WTC11 (cell line): Measurements from ENCODE around the gene FBXL7. TPM values are rescaled to one million over a fixed set of nuclear protein-coding genes. Genes with fewer than 3 reads are reported as not detected.

Source experiments
- ATAC-seq: fragments of 200-7000 bp; cut with Tn5 transposase; 2 replicates; pipeline ENCODE4 v1.10.0; 2021; ENCODE audit warnings: mild to moderate bottlenecking, moderate library complexity
- CTCF ChIA-PET: fragments of 300-600 bp; sonication (Branson Sonifier 250); formaldehyde crosslinking; loops from one replicate; lab custom pipeline; 2021; ENCODE audit warnings: antibody characterized with exemption; lab: Charles Lee
- POLR2A ChIA-PET: fragments of 350-600 bp; sonication (Branson Sonifier 250); formaldehyde crosslinking; loops from one replicate; lab custom pipeline; 2021; ENCODE audit warnings: antibody characterized with exemption; lab: Charles Lee
- DNase-seq: peaks from one replicate; pipeline ENCODE4 v3.0.0; 2021; ENCODE audit warnings: low spot score
- H3K27ac Mint-ChIP-seq: 2 replicates; pipeline ENCODE4 v1.8.0; 2021; ENCODE audit warnings: mixed read lengths
- H3K27me3 Mint-ChIP-seq: 2 replicates; pipeline ENCODE4 v1.8.0; 2021; ENCODE audit warnings: low read depth, mild to moderate bottlenecking, moderate library complexity, mixed read lengths
- H3K36me3 Mint-ChIP-seq: 2 replicates; pipeline ENCODE4 v1.8.0; 2021; ENCODE audit warnings: mixed read lengths
- H3K4me1 Mint-ChIP-seq: 2 replicates; pipeline ENCODE4 v1.8.0; 2022; ENCODE audit warnings: mixed read lengths
- H3K4me3 Mint-ChIP-seq: 2 replicates; pipeline ENCODE4 v1.8.0; 2021; ENCODE audit warnings: mild to moderate bottlenecking, moderate library complexity, mixed read lengths
- H3K9me3 Mint-ChIP-seq: 2 replicates; pipeline ENCODE4 v1.8.0; 2021; ENCODE audit warnings: mixed read lengths
- ATF1 ChIP-seq: sonication (generic); formaldehyde crosslinking; IDR thresholded peaks from 2 replicates; pipeline ENCODE4 v1.8.1; 2023; ENCODE audit warnings: mild to moderate bottlenecking, moderate library complexity, missing genetic modification reagents
- CBFB ChIP-seq: sonication (generic); formaldehyde crosslinking; IDR thresholded peaks from 2 replicates; pipeline ENCODE4 v1.8.1; 2022; ENCODE audit warnings: mild to moderate bottlenecking, low read depth, missing genetic modification reagents
- CREB1 ChIP-seq: sonication (generic); formaldehyde crosslinking; IDR thresholded peaks from 2 replicates; pipeline ENCODE4 v1.8.0; 2023; ENCODE audit warnings: mild to moderate bottlenecking, missing genetic modification reagents
- ELF4 ChIP-seq: sonication (generic); formaldehyde crosslinking; IDR thresholded peaks from 2 replicates; pipeline ENCODE4 v1.8.1; 2022; ENCODE audit warnings: low read depth, mild to moderate bottlenecking, moderate library complexity, missing genetic modification reagents
- ETV6 ChIP-seq: sonication (generic); formaldehyde crosslinking; IDR thresholded peaks from 2 replicates; pipeline ENCODE4 v1.8.1; 2022; ENCODE audit warnings: mild to moderate bottlenecking, missing genetic modification reagents
- FOXP1 ChIP-seq: sonication (generic); formaldehyde crosslinking; IDR thresholded peaks from 2 replicates; pipeline ENCODE4 v1.8.0; 2022; ENCODE audit warnings: missing genetic modification reagents, mild to moderate bottlenecking, moderate library complexity, borderline replicate concordance
- GRHL2 ChIP-seq: fragments of 250-450 bp; sonication (Bioruptor Pico); IDR thresholded peaks from 2 replicates; pipeline ENCODE4 v1.8.0; 2022; ENCODE audit warnings: mild to moderate bottlenecking, moderate library complexity; ENCODE audit not compliant: insufficient replicate concordance, severe bottlenecking
- GTF2I ChIP-seq: fragments of 250-450 bp; sonication (Bioruptor Pico); conservative IDR thresholded peaks from 2 replicates; pipeline ENCODE4 v1.4.0; 2021; ENCODE audit warnings: mild to moderate bottlenecking
- IRF2 ChIP-seq: sonication (generic); formaldehyde crosslinking; IDR thresholded peaks from 2 replicates; pipeline ENCODE4 v1.8.0; 2022; ENCODE audit warnings: low read depth, missing genetic modification reagents, borderline replicate concordance
- JUN ChIP-seq: sonication (generic); formaldehyde crosslinking; IDR thresholded peaks from 2 replicates; pipeline ENCODE4 v1.8.0; 2023; ENCODE audit warnings: mild to moderate bottlenecking, missing genetic modification reagents
- NR3C1 ChIP-seq: sonication (generic); formaldehyde crosslinking; conservative IDR thresholded peaks from 2 replicates; pipeline ENCODE4 v1.8.1; 2023; ENCODE audit warnings: low read depth, mild to moderate bottlenecking, missing genetic modification reagents
- SMAD3 ChIP-seq: sonication (generic); formaldehyde crosslinking; IDR thresholded peaks from 2 replicates; pipeline ENCODE4 v1.8.0; 2022; ENCODE audit warnings: missing genetic modification reagents, mild to moderate bottlenecking, borderline replicate concordance
- TEAD1 ChIP-seq: sonication (generic); formaldehyde crosslinking; IDR thresholded peaks from 2 replicates; pipeline ENCODE4 v1.8.0; 2022; ENCODE audit warnings: mild to moderate bottlenecking, missing genetic modification reagents
- TP53 ChIP-seq: sonication (generic); formaldehyde crosslinking; IDR thresholded peaks from 2 replicates; pipeline ENCODE4 v1.8.1; 2023; ENCODE audit warnings: mild to moderate bottlenecking, missing genetic modification reagents
- ZNF219 ChIP-seq: sonication (generic); formaldehyde crosslinking; IDR thresholded peaks from 2 replicates; pipeline ENCODE4 v1.8.0; 2023; ENCODE audit warnings: missing genetic modification reagents, mild to moderate bottlenecking, borderline replicate concordance
- ZNF396 ChIP-seq: fragments of 250-450 bp; sonication (Bioruptor Pico); IDR thresholded peaks from 2 replicates; pipeline ENCODE4 v1.8.0; 2021; ENCODE audit warnings: mild to moderate bottlenecking, moderate library complexity, borderline replicate concordance
- total RNA-seq: library from RNA; stranded (reverse); gene quantifications from 3 replicates; pipeline ENCODE4 v1.2.3, GENCODE V29; 2021
- TF ChIP-seq, protein P1 (sequence below): sonication (generic); formaldehyde crosslinking; IDR thresholded peaks from 2 replicates; pipeline ENCODE4 v1.8.1; 2022; ENCODE audit warnings: low read depth, missing genetic modification reagents, borderline replicate concordance
- TF ChIP-seq, protein P2 (sequence below): sonication (generic); formaldehyde crosslinking; IDR thresholded peaks from 2 replicates; pipeline ENCODE4 v1.8.1; 2022; ENCODE audit warnings: missing genetic modification reagents, borderline replicate concordance
- TF ChIP-seq, protein P3 (sequence below): sonication (generic); formaldehyde crosslinking; IDR thresholded peaks from 2 replicates; pipeline ENCODE4 v1.8.0; 2022; ENCODE audit warnings: mild to moderate bottlenecking, missing genetic modification reagents
- TF ChIP-seq, protein P4 (sequence below): sonication (generic); formaldehyde crosslinking; IDR thresholded peaks from 2 replicates; pipeline ENCODE4 v1.8.1; 2022; ENCODE audit warnings: mild to moderate bottlenecking, moderate library complexity, missing genetic modification reagents
- TF ChIP-seq, protein P5 (sequence below): sonication (generic); formaldehyde crosslinking; IDR thresholded peaks from 2 replicates; pipeline ENCODE4 v1.8.0; 2022; ENCODE audit warnings: mild to moderate bottlenecking, missing genetic modification reagents
- TF ChIP-seq, protein P6 (sequence below): sonication (generic); formaldehyde crosslinking; IDR thresholded peaks from 2 replicates; pipeline ENCODE4 v1.8.1; 2023; ENCODE audit warnings: mild to moderate bottlenecking, missing genetic modification reagents

Gene FBXL7
- total RNA-seq, 1 experiment from 2014 or later: 13.8 TPM

DNA sequence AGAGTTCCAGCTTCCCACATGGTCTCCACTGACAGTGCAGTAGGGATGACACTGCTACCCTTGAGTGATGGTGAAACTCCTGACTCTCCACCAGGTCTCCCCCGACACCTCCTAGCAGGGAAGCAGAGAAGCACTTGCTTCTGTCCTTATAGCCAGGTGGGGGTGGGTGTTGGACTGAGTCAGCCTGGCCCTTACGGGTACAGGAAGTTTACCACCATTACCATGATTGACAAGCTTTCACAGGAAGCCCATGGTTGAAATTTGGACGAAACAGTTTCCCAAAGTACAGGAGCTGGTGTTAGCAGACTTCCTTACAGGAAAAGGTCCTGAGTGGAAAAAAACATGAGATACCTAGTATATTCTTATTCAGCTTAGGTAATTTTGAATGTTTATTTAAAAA is 3.1 kb upstream of the FBXL7 start:
- ATAC-seq: no peak
- Mint-ChIP-seq H3K36me3 (no peaks in the 10 kb centered on the region), H3K27ac (no peak overlapping the region), H3K9me3 (no peaks in the 10 kb centered on the region), H3K4me3 (no peak overlapping the region), H3K27me3 (no peaks in the 10 kb centered on the region; the same call in 1 of the 2 replicates), H3K4me1 (peaks cover 31% of the 10 kb centered on the region)
- ChIA-PET CTCF (no interaction called here), POLR2A (no interaction called here)
- no peak for DNase-seq
- TF ChIP-seq GRHL2 (CRISPR knock-in tag) (no peak), TP53 (CRISPR knock-in tag) (no peak), IRF2 (CRISPR knock-in tag) (no peak), TEAD1 (CRISPR knock-in tag) (no peak), ZNF396 (CRISPR knock-in tag) (no peak), CBFB (CRISPR knock-in tag) (no peak), ETV6 (CRISPR knock-in tag) (no peak), ATF1 (CRISPR knock-in tag) (no peak), ELF4 (CRISPR knock-in tag) (no peak), CREB1 (no peak), GTF2I (no peak), NR3C1 (no peak)
- TF ChIP-seq, protein P1, sequence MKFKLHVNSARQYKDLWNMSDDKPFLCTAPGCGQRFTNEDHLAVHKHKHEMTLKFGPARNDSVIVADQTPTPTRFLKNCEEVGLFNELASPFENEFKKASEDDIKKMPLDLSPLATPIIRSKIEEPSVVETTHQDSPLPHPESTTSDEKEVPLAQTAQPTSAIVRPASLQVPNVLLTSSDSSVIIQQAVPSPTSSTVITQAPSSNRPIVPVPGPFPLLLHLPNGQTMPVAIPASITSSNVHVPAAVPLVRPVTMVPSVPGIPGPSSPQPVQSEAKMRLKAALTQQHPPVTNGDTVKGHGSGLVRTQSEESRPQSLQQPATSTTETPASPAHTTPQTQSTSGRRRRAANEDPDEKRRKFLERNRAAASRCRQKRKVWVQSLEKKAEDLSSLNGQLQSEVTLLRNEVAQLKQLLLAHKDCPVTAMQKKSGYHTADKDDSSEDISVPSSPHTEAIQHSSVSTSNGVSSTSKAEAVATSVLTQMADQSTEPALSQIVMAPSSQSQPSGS (CRISPR knock-in tag): no peak
- TF ChIP-seq, protein P2, sequence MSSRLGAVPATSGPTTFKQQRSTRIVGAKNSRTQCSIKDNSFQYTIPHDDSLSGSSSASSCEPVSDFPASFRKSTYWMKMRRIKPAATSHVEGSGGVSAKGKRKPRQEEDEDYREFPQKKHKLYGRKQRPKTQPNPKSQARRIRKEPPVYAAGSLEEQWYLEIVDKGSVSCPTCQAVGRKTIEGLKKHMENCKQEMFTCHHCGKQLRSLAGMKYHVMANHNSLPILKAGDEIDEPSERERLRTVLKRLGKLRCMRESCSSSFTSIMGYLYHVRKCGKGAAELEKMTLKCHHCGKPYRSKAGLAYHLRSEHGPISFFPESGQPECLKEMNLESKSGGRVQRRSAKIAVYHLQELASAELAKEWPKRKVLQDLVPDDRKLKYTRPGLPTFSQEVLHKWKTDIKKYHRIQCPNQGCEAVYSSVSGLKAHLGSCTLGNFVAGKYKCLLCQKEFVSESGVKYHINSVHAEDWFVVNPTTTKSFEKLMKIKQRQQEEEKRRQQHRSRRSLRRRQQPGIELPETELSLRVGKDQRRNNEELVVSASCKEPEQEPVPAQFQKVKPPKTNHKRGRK (CRISPR knock-in tag): no peak
- TF ChIP-seq, protein P3, sequence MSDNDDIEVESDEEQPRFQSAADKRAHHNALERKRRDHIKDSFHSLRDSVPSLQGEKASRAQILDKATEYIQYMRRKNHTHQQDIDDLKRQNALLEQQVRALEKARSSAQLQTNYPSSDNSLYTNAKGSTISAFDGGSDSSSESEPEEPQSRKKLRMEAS (CRISPR knock-in tag): no peak
- TF ChIP-seq, protein P4, sequence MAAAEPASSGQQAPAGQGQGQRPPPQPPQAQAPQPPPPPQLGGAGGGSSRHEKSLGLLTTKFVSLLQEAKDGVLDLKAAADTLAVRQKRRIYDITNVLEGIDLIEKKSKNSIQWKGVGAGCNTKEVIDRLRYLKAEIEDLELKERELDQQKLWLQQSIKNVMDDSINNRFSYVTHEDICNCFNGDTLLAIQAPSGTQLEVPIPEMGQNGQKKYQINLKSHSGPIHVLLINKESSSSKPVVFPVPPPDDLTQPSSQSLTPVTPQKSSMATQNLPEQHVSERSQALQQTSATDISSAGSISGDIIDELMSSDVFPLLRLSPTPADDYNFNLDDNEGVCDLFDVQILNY (CRISPR knock-in tag): no peak
- TF ChIP-seq, protein P5, sequence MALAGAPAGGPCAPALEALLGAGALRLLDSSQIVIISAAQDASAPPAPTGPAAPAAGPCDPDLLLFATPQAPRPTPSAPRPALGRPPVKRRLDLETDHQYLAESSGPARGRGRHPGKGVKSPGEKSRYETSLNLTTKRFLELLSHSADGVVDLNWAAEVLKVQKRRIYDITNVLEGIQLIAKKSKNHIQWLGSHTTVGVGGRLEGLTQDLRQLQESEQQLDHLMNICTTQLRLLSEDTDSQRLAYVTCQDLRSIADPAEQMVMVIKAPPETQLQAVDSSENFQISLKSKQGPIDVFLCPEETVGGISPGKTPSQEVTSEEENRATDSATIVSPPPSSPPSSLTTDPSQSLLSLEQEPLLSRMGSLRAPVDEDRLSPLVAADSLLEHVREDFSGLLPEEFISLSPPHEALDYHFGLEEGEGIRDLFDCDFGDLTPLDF (CRISPR knock-in tag): no peak

DNA sequence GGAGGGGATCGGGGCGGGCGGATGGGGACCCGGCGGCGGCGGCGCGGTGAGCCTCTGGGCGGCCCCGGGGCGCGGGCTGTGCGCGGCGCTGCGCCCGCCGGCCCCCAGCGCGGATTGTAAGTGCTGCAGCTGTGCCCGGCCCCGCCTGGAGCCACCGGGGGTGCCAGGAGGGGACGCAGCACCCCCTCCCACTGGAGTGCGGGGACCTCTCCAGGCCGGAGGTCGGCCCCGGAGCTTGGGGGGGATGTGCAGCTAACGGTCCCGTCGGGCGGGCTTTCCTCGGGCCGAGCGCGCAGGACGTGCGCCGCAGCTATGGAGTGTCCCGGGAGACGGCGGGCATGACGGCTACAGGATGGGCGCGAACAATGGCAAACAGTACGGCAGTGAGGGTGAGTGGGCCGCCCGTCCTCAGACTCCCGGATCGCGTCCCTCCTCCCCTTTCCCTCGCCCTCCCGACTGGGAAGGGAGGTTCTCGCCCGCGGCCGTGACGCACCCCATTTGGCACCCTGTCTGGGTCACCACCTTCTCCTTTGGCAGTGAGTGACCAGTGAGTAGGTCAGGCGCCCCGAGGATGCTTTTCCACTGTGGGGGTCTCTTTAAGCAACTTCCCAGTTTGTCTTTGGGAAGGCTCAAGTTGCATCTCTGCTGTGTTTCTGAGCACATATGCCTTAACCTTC is 483 bp downstream of the FBXL7 start:
- POLR2A ChIA-PET: interaction anchor here (1.1 kb wide), 1 partner anchor 38 kb away, joined by 3 read pairs; no protein-coding TSS in a partner anchor

More for the DNA sequence above, 483 bp downstream of the FBXL7 start:
- H3K9me3 Mint-ChIP-seq: no peaks in the 10 kb centered on the region
- peak; percentile 45 for DNase-seq
- H3K27me3 Mint-ChIP-seq: no peaks in the 10 kb centered on the region; the same call in 1 of the 2 replicates
- H3K4me1 Mint-ChIP-seq: peaks cover 63% of the 10 kb centered on the region
- peak; percentile 53 for ATAC-seq
- CTCF ChIA-PET: no interaction called here
- no peak overlapping the region for H3K27ac Mint-ChIP-seq
- 0 out of 2 replicates have a peak, but pooled peaks cover 5% of the 10 kb centered on the region for H3K36me3 Mint-ChIP-seq
- H3K4me3 Mint-ChIP-seq: peak overlapping the region; percentile 87
- TF ChIP-seq, protein P6, sequence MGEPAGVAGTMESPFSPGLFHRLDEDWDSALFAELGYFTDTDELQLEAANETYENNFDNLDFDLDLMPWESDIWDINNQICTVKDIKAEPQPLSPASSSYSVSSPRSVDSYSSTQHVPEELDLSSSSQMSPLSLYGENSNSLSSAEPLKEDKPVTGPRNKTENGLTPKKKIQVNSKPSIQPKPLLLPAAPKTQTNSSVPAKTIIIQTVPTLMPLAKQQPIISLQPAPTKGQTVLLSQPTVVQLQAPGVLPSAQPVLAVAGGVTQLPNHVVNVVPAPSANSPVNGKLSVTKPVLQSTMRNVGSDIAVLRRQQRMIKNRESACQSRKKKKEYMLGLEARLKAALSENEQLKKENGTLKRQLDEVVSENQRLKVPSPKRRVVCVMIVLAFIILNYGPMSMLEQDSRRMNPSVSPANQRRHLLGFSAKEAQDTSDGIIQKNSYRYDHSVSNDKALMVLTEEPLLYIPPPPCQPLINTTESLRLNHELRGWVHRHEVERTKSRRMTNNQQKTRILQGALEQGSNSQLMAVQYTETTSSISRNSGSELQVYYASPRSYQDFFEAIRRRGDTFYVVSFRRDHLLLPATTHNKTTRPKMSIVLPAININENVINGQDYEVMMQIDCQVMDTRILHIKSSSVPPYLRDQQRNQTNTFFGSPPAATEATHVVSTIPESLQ (CRISPR knock-in tag): 0 out of 2 replicates have a peak, but pooled peaks have one; percentile 26
- TF ChIP-seq ZNF219 (0 out of 2 replicates have a peak, but pooled peaks have one; percentile 2), SMAD3 (CRISPR knock-in tag) (0 out of 2 replicates have a peak, but pooled peaks have one; percentile 6), FOXP1 (CRISPR knock-in tag) (0 out of 2 replicates have a peak, but pooled peaks have one; percentile 57), JUN (no peak)
